ENCODE measurements around the gene ZNF724.

The ZNF724 gene

DNA sequence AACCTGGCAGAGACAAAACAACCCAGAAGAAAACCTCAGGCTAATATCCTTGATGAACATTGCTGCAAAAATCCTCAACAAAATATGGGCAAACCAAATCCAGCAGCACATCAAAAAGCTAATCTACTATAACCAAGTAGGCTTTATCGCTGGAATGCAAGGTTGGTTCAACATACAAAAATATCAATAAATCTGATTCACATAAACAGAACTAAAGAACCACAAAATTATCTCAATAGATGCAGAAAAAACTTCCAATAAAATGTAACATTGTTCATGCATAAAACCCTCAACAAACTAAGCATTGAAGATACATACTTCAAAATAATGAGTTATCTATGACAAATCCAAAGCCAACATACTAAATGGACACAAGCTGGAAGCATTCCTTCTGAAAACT lies 8.8 kb downstream of the ZNF724 start:
- DNase-seq (ENCODE audit: low read depth, low spot score), result no peak

- DNase-seq (ENCODE audit: low read depth, low spot score), result no peak
These were observed 27.1 kb downstream of the ZNF724 start for GRCh38 chr19:23222998-23223652.

DNA sequence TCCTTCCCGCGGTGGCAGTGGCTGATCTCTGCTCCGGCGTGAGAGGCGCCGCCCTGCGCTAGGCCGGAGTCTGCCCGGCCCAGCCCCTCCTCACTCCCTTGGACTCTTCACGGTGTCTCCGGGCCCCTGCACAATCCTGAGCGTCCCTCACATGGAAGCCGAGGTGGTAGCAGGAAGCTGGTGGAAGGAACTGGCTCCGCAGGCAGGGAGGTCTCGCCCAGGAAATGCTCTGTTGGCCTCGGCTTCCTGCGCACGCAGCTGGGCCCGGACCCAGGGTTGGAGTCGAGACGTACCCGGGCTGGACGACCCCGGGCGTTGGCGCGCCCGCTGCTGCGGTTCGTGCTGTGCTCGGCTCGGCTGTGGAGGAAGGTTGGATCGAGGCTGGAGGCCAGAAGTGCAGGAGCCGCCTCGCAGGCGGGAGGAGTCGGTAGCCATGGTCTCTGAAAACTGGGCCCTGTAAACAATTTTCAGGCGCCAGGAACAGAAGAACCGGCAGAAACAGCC lies 46.3 kb downstream of the ZNF724 start:
- DNase-seq (ENCODE audit: low read depth, low spot score), result no peak

- DNase-seq (ENCODE audit: low read depth, low spot score), result no peak
These were observed 59.9 kb downstream of the ZNF724 start for GRCh38 chr19:23190341-23190740.

DNA sequence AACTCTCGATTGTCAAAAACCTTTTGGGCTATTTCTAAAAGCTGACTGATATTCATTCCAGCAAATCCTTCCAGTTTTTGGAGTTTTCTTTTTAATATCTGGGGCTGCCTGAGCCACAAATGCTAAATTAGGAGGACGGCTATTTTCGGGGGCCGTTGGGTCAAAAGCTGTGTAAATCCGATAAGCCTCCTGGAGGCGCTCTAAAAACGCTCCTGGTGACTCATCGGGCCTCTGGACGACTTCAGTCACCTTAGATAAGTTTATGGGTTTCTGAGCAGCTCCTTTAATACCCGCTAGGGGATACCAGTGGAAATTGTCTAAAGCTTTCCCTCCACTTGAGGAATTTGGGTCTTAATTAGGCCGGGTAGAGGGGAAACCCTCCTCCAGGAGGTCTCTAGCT lies 66.9 kb downstream of the ZNF724 start:
- no peak for DNase-seq (ENCODE audit: low read depth, low spot score)

Measured in smooth muscle cell of the brain vasculature (primary cell).